Gastroesophageal sphincter (tissue), 3 donors: Measurements from ENCODE around the gene UBE2J2.
"Not testable (repeated sequence)": the region's sequence is repeated elsewhere in the genome, so short reads cannot be mapped to it uniquely, and the experiment has no call there.

ENCODE experiments used
- CTCF ChIP-seq, 4 experiments: fragments of 200-600 bp in 2 of 4; fragments of 450-650 bp in 2 of 4; sonication (generic) in 1 of 4; IDR thresholded peaks; one replicate each; pipeline ENCODE4 v1.5.1; 2017 to 2019; ENCODE audit warnings: antibody characterized with exemption in 4 of 4, mild to moderate bottlenecking in 2 of 4, moderate library complexity in 2 of 4
- EP300 ChIP-seq: sonication (generic); formaldehyde crosslinking; IDR thresholded peaks from one replicate; pipeline ENCODE4 v1.6.1; 2017; ENCODE audit warnings: antibody characterized with exemption, mild to moderate bottlenecking
- POLR2A ChIP-seq, 2 donors: fragments of 450-650 bp; IDR thresholded peaks; one replicate each; pipeline ENCODE4 v1.6.1; 2017; ENCODE audit warnings: antibody characterized with exemption in 2 of 2, mild to moderate bottlenecking in 2 of 2, moderate library complexity in 1 of 2
- POLR2AphosphoS5 ChIP-seq: sonication (generic); formaldehyde crosslinking; IDR thresholded peaks from one replicate; pipeline ENCODE4 v1.6.1; 2017; ENCODE audit warnings: antibody characterized with exemption

- not testable (repeated sequence) for TF ChIP-seq POLR2A (IDR thresholded peaks at IDR 0.05); POLR2AphosphoS5; CTCF (IDR thresholded peaks at IDR 0.05); EP300
These were observed 42.5 kb upstream of the UBE2J2 start for GRCh38 chr1:1316199-1316598.
